Right lobe of liver (tissue), 6 donors: ENCODE measurements around the gene TRAF3. TPM values are rescaled to one million over a fixed set of nuclear protein-coding genes. Genes with fewer than 3 reads are reported as not detected.

Source experiments
- ATAC-seq, 4 donors: fragments of 200-7000 bp; cut with Tn5 transposase; one replicate each; pipeline ENCODE4 v1.9.1; 2020; ENCODE audit warnings: mild to moderate bottlenecking in 4 of 4, moderate library complexity in 4 of 4
- DNase-seq, 3 donors: peaks; one replicate each; pipeline ENCODE4 v3.0.0-alpha.2; 2020
- H3K27ac ChIP-seq, 3 donors: fragments of 200-600 bp; one replicate each; pipeline ENCODE4 v1.8.0; 2022
- H3K27me3 ChIP-seq, 2 donors: fragments of 200-600 bp; one replicate each; pipeline ENCODE4 v1.8.0; 2022
- H3K36me3 ChIP-seq, 4 donors: fragments of 200-600 bp; sonication (generic) in 1 of 4; one replicate each; pipeline versions ENCODE4 v1.5.1 to v1.8.0; 2017 to 2022; ENCODE audit warnings: control low read depth in 1 of 4
- H3K4me1 ChIP-seq, 4 donors: fragments of 200-600 bp; sonication (generic) in 1 of 4; one replicate each; pipeline versions ENCODE4 v1.5.1 to v1.8.0; 2017 to 2022; ENCODE audit warnings: control low read depth in 1 of 4
- H3K4me3 ChIP-seq, 3 donors: fragments of 200-600 bp; one replicate each; pipeline ENCODE4 v1.8.0; 2022
- H3K9me3 ChIP-seq, 4 donors: fragments of 200-600 bp; sonication (generic) in 1 of 4; one replicate each; pipeline versions ENCODE4 v1.5.1 to v1.8.0; 2017 to 2022; ENCODE audit warnings: control low read depth in 1 of 4
- CTCF ChIP-seq, 4 donors: fragments of 200-600 bp in 3 of 4; fragments of 450-650 bp in 1 of 4; IDR thresholded peaks; one replicate each; pipeline versions ENCODE4 v1.5.1 to v1.8.0; 2016 to 2022; ENCODE audit warnings: antibody characterized with exemption in 4 of 4, mild to moderate bottlenecking in 2 of 4
- POLR2A ChIP-seq: fragments of 450-650 bp; IDR thresholded peaks from one replicate; pipeline ENCODE4 v1.6.1; 2017; ENCODE audit warnings: antibody characterized with exemption, mild to moderate bottlenecking
- WGBS: methylation state at CpG from one replicate; pipeline ENCODE4 v1.1.6; 2018; ENCODE audit warnings: low coverage, low lambda C conversion rate; ENCODE audit not compliant: insufficient coverage; ENCODE audit errors: missing lambda C conversion rate; 5-methylcytosine and 5-hydroxymethylcytosine counted together
- intact Hi-C, 2 donors: fragments of 100-400 bp; cut with DNase I; formaldehyde crosslinking; loops; one replicate each; pipeline versions ENCODE4 v1.11.2 to v1.14.1; 2022
- total RNA-seq, 6 experiments: library from RNA; depleted of rRNA in 2 of 6; stranded (reverse); fragments of >200 nt in 2 of 6; fragmentation: NEBNext Ultra II Directional in 3 of 6; extraction: Animal tissue kit (Norgen Biotek cat#: 25700) in 3 of 6; gene quantifications; one replicate each; pipeline versions ENCODE4 v1.1.0 to v1.2.4, GENCODE V29; 2016 to 2023
- donor health status: DM: no; HTN: yes; CAD: no.
- donor health status: DM: no; HTN: no; CAD: no.
- donor health status: DM: no; HTN: no; CAD: no.
- donor health status: DM: no; HTN: yes; CAD: no.
- donor health status: DM: no; HTN: yes; CAD: no.

Gene TRAF3
- total RNA-seq, 6 experiments from 2014 or later = 5.6 to 10.5 (median 8.3) TPM

DNA sequence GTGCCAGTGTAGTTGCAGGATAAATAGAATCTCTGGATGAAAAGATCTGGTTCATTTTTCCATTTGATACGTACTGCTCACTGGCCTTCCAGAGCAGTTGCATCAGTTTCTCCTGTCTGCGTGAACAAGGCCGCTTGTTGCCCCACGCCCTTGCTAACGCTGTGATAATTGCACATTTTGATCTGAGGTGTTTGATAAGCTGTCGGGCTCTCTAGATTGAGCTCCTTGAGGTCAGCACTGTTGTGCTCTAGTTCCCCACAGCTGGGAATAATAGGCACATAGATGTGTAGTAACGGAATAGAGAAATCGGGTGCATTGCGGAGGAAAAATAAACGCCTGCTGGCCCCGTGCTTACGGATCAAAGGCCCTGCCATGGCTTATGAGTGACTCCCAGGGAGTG lies 42.8 kb upstream of the TRAF3 start:
- Histone ChIP-seq H3K36me3 (no peaks in the 10 kb centered on the region), H3K4me3 (no peak overlapping the region), H3K27me3 (no peaks in the 10 kb centered on the region), H3K4me1 (no peaks in the 10 kb centered on the region), H3K27ac (no peak overlapping the region), H3K9me3 (no peaks in the 10 kb centered on the region)
- WGBS = 94% methylated on average over 12 of the region's 12 CpGs
- no peak for TF ChIP-seq CTCF (IDR thresholded peaks at IDR 0.05)
- TF ChIP-seq POLR2A = no peak
- ATAC-seq = no peak
- DNase-seq = peak in 1 of 3 donors; percentile 10
- intact Hi-C loops = no loop called here

GRCh38 chr14:102736956-102737355 lies 40.3 kb upstream of the TRAF3 start:
- no peak for TF ChIP-seq CTCF (IDR thresholded peaks at IDR 0.05)
- no peak for TF ChIP-seq POLR2A
- ATAC-seq = peak in 1 of 4 donors; percentile 13
- H3K27me3 ChIP-seq = no peaks in the 10 kb centered on the region
- WGBS = 100% methylated on average over 3 of the region's 3 CpGs
- H3K4me3 ChIP-seq = no peak overlapping the region
- H3K36me3 ChIP-seq = no peaks in the 10 kb centered on the region
- intact Hi-C loops = no loop called here
- H3K27ac ChIP-seq = no peak overlapping the region
- no peaks in the 10 kb centered on the region for H3K9me3 ChIP-seq
- no peak for DNase-seq
- no peaks in the 10 kb centered on the region for H3K4me1 ChIP-seq

DNA sequence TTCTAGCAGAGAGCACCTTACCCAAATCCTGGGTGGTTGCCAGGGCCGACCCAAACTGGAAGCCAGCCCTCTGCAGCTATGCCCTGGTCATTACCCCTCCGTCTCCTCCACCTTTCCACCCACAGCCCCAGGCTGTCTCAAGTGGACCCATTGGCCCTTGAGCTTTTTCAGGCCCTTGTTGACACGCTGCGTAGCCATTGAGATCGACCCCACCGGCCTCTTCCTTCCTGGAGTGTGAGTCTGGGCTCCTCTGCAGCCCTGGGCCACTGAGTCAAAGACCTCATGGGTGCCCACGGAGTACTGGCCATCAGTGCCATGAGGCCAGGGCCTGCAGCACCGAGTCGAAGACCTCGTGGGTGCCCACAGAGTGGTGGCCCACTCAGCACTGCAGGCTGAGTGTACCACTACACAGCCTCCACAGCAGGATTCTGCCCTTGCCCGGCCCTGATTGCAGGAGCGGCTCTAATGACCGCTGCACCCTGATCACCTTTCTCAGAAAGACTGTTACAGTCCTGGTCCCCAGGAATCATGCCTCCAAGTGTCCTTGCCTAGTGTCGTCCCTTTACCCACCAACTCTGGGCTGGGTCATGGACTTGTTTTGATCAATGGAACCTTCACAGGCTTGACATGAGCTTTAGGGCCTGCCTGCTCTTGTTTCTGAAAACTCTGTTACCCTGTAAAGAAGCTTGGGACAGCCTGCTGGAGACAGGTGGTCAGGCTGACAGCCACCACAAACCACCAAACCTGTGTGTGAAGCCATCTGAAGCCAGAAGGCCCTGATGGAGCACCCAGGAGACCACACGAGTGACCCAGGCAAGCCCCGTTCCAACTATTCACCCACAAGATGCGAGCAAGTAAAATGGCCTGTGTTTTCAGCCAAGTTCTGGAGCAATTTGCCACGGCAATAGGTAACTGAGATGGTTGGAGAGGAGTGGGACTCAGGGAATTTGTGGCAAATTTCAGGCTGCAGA lies 39.6 kb upstream of the TRAF3 start:
- Histone ChIP-seq H3K27ac (no peak overlapping the region), H3K27me3 (no peaks in the 10 kb centered on the region), H3K4me1 (no peaks in the 10 kb centered on the region), H3K36me3 (no peaks in the 10 kb centered on the region), H3K9me3 (no peaks in the 10 kb centered on the region), H3K4me3 (no peak overlapping the region)
- intact Hi-C loops = no loop called here
- ATAC-seq (peak in 1 of 4 donors; percentile 18), DNase-seq (peak in 1 of 3 donors; percentile 36)
- 90% methylated on average over 11 of the region's 18 CpGs for WGBS
- TF ChIP-seq POLR2A = no peak
- TF ChIP-seq CTCF (IDR thresholded peaks at IDR 0.05) = no peak

- H3K9me3 ChIP-seq = no peaks in the 10 kb centered on the region
- no peak overlapping the region for H3K4me3 ChIP-seq
- H3K4me1 ChIP-seq = no peaks in the 10 kb centered on the region
- 100% methylated on average over 1 of the region's 11 CpGs for WGBS
- H3K36me3 ChIP-seq = no peaks in the 10 kb centered on the region
- TF ChIP-seq CTCF (IDR thresholded peaks at IDR 0.05) (no peak), POLR2A (no peak)
- H3K27ac ChIP-seq = no peak overlapping the region
- intact Hi-C loops = no loop called here
- DNase-seq (peak in 1 of 3 donors; percentile 27), ATAC-seq (peak in 2 of 4 donors; percentile 18 to 25)
- no peaks in the 10 kb centered on the region for H3K27me3 ChIP-seq
Measured at GRCh38 chr14:102738373-102739189, 38.7 kb upstream of the TRAF3 start.
